PFSK-1 (cell line): ENCODE measurements around the gene MSMP.

ENCODE experiments used
- FOXP2 ChIP-seq: optimal IDR thresholded peaks from 2 replicates; pipeline ENCODE3; 2011; ENCODE audit warnings: borderline replicate concordance, control low read depth, inconsistent platforms; ENCODE audit not compliant: insufficient read depth; ENCODE audit errors: extremely low read length, extremely low read depth
- POLR2AphosphoS5 ChIP-seq: IDR thresholded peaks from 2 replicates; pipeline ENCODE4 v1.6.1; 2012; ENCODE audit warnings: low read depth, mild to moderate bottlenecking, control low read depth, low read length, moderate library complexity
- SIN3A ChIP-seq: IDR thresholded peaks from 2 replicates; pipeline ENCODE4 v1.6.1; 2012; ENCODE audit warnings: mild to moderate bottlenecking, low read length, moderate library complexity, borderline replicate concordance; ENCODE audit not compliant: insufficient read depth
- TAF1 ChIP-seq: IDR thresholded peaks from 2 replicates; pipeline ENCODE4 v1.6.1; 2012; ENCODE audit warnings: low read length, control low read depth, borderline replicate concordance; ENCODE audit not compliant: insufficient read depth
- TF ChIP-seq, protein P1 (sequence below), 2 experiments: IDR thresholded peaks; 2 replicates each; pipeline versions ENCODE4 v1.6.1 to v1.8.0; 2011 to 2012; ENCODE audit warnings: low read depth in 2 of 2, low read length in 2 of 2, control low read depth in 1 of 2, inconsistent platforms in 1 of 2, mild to moderate bottlenecking in 1 of 2, moderate library complexity in 1 of 2; ENCODE audit not compliant: insufficient read depth in 1 of 2

The MSMP gene

GRCh38 chr9:35743880-35744518 is 10.1 kb downstream of the MSMP start:
- no peak for TF ChIP-seq SIN3A
- TF ChIP-seq TAF1 = no peak
- no peak for TF ChIP-seq POLR2AphosphoS5
- TF ChIP-seq, protein P1, sequence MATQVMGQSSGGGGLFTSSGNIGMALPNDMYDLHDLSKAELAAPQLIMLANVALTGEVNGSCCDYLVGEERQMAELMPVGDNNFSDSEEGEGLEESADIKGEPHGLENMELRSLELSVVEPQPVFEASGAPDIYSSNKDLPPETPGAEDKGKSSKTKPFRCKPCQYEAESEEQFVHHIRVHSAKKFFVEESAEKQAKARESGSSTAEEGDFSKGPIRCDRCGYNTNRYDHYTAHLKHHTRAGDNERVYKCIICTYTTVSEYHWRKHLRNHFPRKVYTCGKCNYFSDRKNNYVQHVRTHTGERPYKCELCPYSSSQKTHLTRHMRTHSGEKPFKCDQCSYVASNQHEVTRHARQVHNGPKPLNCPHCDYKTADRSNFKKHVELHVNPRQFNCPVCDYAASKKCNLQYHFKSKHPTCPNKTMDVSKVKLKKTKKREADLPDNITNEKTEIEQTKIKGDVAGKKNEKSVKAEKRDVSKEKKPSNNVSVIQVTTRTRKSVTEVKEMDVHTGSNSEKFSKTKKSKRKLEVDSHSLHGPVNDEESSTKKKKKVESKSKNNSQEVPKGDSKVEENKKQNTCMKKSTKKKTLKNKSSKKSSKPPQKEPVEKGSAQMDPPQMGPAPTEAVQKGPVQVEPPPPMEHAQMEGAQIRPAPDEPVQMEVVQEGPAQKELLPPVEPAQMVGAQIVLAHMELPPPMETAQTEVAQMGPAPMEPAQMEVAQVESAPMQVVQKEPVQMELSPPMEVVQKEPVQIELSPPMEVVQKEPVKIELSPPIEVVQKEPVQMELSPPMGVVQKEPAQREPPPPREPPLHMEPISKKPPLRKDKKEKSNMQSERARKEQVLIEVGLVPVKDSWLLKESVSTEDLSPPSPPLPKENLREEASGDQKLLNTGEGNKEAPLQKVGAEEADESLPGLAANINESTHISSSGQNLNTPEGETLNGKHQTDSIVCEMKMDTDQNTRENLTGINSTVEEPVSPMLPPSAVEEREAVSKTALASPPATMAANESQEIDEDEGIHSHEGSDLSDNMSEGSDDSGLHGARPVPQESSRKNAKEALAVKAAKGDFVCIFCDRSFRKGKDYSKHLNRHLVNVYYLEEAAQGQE (IDR thresholded peaks at IDR 0.05; ENCODE audit: insufficient read depth in 1 of 2, low read depth in 2 of 2, low read length in 2 of 2) = no peak
- no peak for TF ChIP-seq FOXP2

- TF ChIP-seq POLR2AphosphoS5 (no peak), FOXP2 (no peak), TAF1 (no peak), SIN3A (no peak)
- TF ChIP-seq, protein P1 (IDR thresholded peaks at IDR 0.05; ENCODE audit: insufficient read depth in 1 of 2, low read depth in 2 of 2, low read length in 2 of 2) = no peak
Observed at GRCh38 chr9:35743452-35743851, 10.6 kb downstream of the MSMP start.

DNA sequence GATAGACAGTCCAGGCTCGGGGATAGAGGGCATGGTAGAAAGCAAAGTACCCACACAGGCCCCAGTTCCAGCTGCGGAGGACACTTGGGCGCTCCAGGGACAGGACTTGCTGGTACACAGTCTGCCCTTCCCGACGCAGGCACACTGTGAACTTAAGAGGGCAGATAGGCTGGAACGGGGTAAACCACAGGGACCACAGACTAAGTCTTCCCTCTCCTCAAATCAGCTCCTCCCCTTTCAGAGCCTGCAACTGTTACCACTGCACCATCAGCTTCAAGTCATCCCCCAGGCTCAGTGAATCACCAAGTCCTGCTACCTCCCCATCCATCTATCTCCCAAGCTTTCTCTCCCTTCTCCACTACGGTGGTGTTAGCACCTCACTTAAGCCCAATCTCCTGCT is 12.3 kb downstream of the MSMP start:
- TF ChIP-seq, protein P1 (IDR thresholded peaks at IDR 0.05; ENCODE audit: insufficient read depth in 1 of 2, low read depth in 2 of 2, low read length in 2 of 2) = no peak
- TF ChIP-seq SIN3A = no peak
- TF ChIP-seq TAF1 = no peak
- no peak for TF ChIP-seq POLR2AphosphoS5
- no peak for TF ChIP-seq FOXP2

DNA sequence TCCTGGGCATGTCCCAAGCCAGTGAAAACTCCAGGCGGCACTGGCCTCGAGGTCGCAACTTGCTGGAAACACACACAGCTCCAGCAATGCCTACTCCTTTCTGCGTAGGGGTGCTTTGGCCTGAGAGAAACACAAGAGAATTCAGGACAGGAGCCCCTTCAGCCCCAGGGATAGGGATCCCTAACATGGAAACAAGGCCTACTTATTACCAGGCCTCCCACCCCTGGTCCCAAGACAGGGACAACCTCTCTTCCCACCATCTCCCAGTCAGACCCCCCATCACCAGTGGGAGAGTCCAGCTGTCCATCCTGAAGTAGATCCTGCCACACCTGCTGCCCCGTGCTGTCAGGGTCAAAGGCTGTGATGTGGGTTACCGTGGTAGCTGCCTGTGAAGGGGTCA is 13.8 kb downstream of the MSMP start:
- TF ChIP-seq POLR2AphosphoS5 = no peak
- TF ChIP-seq SIN3A = no peak
- TF ChIP-seq, protein P1 (IDR thresholded peaks at IDR 0.05; ENCODE audit: insufficient read depth in 1 of 2, low read depth in 2 of 2, low read length in 2 of 2) = no peak
- TF ChIP-seq FOXP2 = no peak
- no peak for TF ChIP-seq TAF1
